Stimulated activated CD4-positive, alpha-beta T cell treated with anti-CD3 and anti-CD28 coated beads, Interleukin-4, amount 100 ng/mL, for 24 hours (primary cell): ENCODE results near the gene ANKRD7.
A peak's percentile ranks its signal among the peaks of the same experiment; 100 is the strongest.

Experiments used
- DNase-seq: peaks from one replicate; pipeline ENCODE4 v3.0.0-alpha.2; 2020

ANKRD7 gene

DNA sequence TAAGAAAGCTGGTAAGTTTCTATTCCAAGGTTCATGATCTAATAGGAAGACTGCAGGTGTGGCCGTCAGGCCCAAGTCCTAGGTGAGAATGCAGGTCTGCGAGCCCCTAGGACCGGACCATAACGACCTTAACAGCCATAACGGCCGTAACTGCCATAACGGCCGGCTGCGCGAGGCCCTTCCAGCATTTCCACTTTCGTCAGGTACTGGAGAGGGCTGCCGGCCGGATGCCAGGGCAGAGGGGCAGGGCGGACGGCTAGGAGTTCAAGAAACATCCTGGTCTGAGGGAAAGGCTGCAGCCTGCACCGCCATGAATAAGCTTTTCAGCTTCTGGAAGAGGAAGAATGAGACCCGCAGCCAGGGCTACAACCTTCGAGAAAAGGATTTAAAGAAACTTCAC lies at the start of gene ANKRD7:
Gene ANKRD7 (plus strand): TSS at position 184 of the 400 bp plus-strand sequence. CDS start 127 bp downstream, at position 311.
- no peak for DNase-seq

DNA sequence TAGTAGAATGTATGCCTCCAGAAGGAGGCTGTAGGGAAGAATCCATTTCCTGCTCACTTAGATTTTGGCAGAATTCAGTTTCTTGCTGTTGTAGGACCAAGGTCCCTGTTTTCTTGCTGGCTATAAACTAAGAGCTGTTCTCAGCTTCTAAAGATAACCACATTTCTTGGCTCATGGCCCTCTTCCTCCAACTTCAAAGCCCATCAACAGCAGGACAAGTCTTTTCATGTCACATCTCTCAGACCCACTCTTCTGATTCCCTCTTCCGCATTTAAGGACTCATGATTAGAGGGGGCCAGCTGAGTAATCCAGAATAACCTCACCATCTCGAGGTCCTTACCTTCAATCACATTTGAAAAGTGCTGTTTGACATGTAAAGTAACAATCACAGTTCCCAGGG lies 48.8 kb upstream of the ANKRD7 start:
- DNase-seq: no peak

GRCh38 chr7:118179191-118179590 lies 45.3 kb upstream of the ANKRD7 start:
- DNase-seq: no peak

DNA sequence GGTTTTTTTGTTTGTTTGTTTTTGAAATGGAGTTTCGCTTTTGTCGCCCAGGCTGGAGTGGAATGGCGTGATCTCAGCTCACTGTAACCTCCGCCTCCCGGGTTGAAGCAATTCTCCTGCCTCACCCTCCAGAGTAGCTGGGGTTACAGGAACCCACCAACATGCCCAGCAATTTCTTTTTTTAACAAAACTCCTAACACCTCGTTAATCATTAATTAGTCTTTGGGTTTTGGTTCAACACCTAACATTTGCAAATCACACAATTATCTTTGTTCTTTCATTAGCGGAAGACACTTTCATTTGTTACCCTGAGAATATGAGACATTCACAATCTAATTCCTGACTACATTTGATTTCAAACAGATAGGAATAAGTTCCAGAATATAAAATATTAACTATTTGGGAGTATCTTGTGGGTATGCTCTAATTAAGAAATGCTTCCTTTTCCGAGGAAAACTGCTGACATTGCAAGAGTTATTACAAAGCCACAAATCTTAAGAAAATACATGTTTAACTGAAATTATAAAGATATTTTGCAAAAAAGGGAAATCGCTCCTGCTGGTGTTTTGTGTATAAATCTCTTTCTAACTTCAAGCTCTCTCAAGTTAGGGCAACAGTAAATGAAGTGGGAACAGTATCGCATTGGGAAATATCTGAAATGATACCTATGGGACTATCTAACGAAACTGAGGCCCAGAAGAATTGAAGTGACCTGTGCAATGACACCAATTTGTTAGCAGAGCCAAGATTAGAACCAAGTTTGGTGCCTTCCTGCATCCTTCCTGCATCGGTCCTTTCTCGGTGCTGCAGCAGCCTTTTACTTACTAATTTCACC lies 41.7 kb upstream of the ANKRD7 start:
- DNase-seq: no peak

DNA sequence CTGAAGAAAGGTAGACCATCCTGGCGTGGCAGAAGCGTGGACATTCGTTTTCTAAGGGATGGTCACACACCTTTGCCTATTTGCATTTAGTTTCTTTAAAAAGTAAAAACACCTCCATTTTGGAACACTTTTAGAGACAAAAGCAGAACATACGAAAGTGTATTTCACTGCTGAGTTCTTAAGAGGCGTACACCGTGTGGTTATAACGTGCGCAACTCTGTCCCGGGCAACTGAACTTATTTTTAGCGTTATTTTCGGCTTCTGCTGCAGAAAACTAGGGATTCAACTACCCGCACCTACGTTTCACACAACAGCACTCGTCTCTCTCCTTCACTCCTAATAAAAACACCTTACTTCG lies 41.1 kb upstream of the ANKRD7 start:
- DNase-seq: no peak

- DNase-seq: peak; percentile 97
These were observed 40.5 kb upstream of the ANKRD7 start, which contains the start of gene LSM8 for GRCh38 chr7:118183786-118184564. LSM8 (plus strand) TSS chr7:118184164; CDS start chr7:118184224, 60 bp downstream.

GRCh38 chr7:118184565-118184940 lies 40.0 kb upstream of the ANKRD7 start:
- DNase-seq: no peak

DNA sequence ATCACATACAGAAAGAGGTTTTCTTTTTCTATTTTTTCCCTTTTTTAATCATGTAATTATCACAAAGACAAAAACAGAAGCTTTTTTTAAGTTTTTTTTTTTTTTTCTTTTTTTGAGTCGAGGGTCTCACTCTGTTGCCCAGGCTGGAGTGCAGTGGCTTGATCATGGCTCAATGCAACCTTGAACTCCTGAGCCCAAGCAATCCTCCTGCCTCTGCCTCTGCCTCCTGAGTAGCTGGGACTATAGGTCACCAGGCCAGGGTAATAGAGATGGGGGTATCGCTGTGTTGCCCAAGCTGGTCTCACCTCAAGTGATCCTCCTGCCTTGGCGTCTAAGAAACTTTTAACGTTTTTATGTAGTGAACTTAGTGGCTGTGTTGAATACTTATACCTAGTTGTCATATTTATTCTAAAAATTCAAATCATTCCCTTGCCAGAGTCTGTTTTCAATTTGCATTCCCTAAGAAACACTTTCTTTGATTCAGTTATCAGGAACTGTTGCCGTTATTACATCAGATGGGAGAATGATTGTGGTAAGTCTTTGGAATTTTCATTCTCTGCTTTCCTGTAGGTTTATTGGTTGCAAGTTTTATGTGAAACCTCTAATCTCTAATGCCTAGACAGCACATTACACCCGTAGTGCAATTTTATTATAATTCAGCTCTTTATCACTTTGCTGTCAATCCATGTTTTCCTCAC lies 39.2 kb upstream of the ANKRD7 start:
- DNase-seq: no peak

DNA sequence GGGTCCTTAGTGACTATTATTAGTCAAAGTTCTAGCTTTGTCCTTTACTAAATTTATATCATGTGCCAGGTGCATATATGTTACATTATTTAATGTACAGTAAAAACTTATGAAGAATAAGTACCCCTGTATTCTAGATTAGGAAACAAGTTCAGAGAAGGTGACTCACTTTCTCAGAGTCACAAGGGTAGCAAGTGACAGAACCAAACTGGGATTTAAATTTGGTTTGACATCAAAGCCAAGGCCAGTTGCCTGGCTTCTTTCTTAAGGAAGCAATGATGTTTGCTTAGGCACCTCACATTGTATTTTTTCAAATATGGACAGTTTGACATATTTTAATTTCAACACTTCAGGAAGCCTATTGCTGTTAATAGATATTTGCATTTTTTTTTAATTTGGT lies 38.0 kb upstream of the ANKRD7 start:
- no peak for DNase-seq

DNA sequence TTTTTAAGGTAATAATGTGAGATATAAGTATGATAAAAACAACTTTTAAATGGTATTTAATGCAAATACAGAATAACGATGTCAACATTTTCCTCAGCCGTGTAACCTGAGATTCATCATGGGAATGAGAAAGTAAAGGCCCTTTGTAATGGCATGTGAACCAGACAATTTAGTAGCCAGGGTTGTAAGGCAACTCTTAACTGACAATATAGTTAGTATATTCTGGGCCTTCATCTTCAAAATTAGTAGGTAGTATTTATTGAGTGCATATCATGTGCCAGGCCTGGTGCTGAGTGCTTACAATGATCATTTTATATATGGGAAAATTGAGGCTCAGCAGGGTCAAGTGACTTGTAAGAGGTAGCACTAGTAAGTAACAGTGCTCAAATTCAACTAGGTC lies 29.9 kb upstream of the ANKRD7 start:
- DNase-seq: no peak

- peak; percentile 64 for DNase-seq
These were observed 28.5 kb upstream of the ANKRD7 start for GRCh38 chr7:118195837-118196474.

GRCh38 chr7:118202061-118202460 lies 22.4 kb upstream of the ANKRD7 start:
- no peak for DNase-seq

DNA sequence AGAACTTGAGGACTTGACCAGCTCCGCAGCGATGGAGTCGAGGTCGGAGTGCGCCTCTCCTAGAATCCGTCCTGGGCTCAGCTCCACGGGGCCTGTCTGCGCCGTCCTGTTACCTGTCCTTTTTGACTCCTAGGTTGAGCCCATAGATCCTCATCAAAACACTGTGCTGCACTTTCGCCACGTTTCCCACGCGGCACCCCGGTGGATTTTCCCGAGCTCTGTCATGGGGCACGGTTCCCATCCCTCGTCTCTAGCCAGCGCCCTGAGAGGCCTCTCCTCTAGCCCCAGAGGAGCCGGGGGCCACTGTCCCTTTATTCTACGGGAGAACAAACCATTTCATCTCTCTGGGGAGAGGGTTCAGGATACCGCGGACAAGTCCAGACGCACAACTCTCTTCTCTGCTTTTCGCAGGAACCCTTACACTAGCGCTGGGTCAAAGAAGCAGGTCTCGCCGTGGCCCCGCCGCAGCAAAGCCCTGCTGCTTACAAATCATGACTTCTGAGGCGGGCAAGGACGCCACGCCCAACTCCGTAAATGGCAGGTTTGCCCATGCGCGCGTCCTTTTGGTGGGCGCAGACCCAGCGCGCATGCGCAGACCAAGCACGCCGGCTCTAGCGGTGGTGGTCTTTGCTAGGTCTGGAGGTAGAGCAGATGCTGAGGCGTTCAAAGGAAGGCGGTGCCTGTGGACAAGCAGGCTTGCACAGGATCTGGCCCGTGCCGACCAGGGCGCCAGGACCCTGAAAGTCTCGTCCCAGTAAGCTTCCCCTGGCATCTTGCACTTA lies 10.3 kb upstream of the ANKRD7 start:
- peak; percentile 72 for DNase-seq

DNA sequence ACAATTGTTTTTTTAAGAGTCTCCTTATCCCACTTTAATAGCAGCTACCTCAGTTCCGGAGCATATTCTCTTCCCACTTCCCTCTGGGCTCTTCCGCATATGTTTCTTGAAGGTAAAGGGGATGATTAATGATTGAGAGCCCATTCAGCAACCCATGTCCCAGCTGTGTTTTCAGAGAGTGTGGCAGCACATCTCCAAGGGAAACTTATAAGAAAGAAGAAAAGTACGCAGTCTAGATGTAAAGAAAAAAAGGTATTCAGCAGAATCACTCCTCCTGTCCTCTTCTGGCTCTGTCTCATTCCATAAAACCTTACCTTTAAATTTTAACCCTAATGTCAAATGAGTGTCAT lies 9.7 kb upstream of the ANKRD7 start:
- no peak for DNase-seq

DNA sequence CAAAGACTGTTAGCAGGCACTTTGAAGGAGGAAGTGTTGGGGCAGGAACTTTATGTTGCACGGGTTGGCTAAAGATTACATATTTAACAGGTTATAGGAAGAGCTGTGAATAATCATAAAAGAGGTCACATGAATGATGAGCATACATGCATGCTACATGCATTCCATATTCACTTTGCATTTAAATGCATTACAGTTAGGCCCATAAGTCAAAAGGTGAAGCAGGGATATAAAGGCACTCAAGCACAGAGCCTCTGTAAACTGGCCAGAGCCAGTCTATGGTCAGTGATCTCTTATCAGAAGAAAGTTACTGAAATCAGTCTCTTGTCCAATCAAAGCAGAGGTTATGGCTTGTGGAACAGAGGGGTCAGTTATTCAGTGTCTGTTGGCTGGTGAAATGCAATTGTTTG lies 7.3 kb upstream of the ANKRD7 start:
- no peak for DNase-seq

GRCh38 chr7:118218413-118219156 lies 5.9 kb upstream of the ANKRD7 start:
- DNase-seq: no peak

- DNase-seq: no peak
These were observed 5.4 kb upstream of the ANKRD7 start for GRCh38 chr7:118219157-118219512.

- no peak for DNase-seq
These were observed 3.9 kb upstream of the ANKRD7 start for GRCh38 chr7:118220583-118220982.

DNA sequence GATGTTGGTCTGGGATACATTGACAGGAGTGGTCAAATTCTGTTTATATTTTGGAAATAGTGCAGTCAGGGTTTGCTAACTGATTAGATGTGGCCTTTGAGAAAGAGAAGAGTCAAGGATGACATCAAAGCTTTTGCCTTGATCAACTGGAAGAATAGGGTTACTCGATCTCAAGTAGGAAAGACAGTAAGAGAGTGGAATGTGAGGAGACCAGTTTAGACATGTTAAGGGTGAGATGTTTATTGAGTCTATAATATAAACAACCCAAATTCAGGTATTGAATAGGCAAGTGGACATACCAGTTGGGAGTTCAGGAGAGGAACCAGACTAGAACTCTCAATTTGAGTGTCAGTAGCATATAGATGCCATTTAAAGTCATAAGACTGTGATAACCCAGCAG lies 1.9 kb upstream of the ANKRD7 start:
- no peak for DNase-seq

DNA sequence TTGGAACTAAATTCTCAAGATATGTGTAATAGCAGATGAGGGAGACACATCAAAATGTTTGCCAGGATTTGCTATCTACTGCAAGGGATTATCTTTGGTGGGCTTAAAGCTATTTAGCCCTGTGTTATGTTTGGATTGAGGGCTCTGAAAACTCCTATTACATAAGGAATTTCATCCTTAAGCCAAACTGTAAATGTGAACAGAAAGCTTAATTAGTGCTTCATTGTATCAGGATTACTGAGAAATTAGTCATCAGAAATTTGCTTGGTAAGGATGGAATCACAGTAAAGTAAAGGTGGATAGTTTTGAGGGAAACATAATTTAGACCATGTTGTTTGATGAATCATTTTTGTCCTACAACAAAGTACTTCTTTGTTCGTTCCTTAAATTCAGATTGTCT lies 8.3 kb downstream of the ANKRD7 start:
- no peak for DNase-seq

DNA sequence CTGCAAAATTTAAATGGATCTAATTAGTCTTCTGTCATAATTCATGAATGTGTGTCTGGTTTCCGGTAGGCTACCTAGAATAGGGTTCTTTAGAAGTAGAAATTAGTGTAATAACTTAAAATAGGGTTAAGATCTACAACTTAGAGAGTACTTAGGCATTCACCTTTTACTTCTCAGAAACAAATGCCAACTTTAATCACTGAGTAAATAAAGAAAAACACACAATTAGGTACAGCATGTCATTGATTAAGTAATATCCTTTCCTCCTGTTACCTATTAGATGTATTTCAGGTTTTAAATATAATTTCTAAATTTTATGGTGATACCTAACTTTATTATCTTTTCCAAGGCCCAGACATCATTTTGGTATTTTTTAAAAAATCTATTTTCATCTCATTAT lies 9.3 kb downstream of the ANKRD7 start:
- no peak for DNase-seq

DNA sequence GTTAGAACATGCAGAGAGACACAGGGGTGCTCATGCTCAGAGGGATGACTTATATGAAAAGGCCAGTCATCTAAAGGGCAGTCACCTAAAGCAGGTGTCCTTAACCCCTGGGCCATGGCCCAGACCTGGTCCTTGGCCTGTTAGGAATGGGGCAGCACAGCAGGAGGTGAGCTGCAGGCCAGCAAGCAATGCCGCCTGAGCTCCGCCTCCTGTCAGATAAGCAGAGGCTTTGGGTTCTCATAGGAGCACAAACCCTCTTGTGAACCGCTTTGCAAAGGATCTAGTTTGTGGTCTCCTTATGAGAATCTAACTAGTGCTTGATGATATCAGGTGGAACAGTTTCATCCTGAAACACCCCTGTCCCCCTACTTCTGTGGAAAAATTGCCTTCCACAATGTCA lies 14.5 kb downstream of the ANKRD7 start:
- DNase-seq: no peak
